Testis (tissue), 2 donors: ENCODE measurements around the gene CHD2.

Experiments
- CTCF ChIP-seq, 3 experiments: fragments of 450-650 bp in 2 of 3; fragments of 200-600 bp in 1 of 3; sonication (generic) in 1 of 3; IDR thresholded peaks; one replicate each; pipeline ENCODE4 v1.5.1; 2016 to 2019; ENCODE audit warnings: antibody characterized with exemption in 3 of 3, mild to moderate bottlenecking in 2 of 3, moderate library complexity in 1 of 3
- POLR2A ChIP-seq: fragments of 450-650 bp; IDR thresholded peaks from one replicate; pipeline ENCODE4 v1.6.1; 2017; ENCODE audit warnings: antibody characterized with exemption, mild to moderate bottlenecking, moderate library complexity

GRCh38 chr15:92915766-92916435 is 15.8 kb downstream of the CHD2 start:
- TF ChIP-seq CTCF (IDR thresholded peaks at IDR 0.05) (no peak), POLR2A (no peak)
